GM12878 (cell line): Measurements from ENCODE around the gene GUCY1A2.

Experiments used
- POLR2AphosphoS5 ChIP-seq: IDR thresholded peaks from 2 replicates; pipeline ENCODE4 v1.6.1; 2011; ENCODE audit warnings: mild to moderate bottlenecking, low read length, inconsistent platforms
- RAD51 ChIP-seq: fragments of 450-650 bp; IDR thresholded peaks from 2 replicates; pipeline ENCODE4 v1.6.1; 2016; ENCODE audit warnings: moderate library complexity, mild to moderate bottlenecking, inconsistent platforms
- TCF12 ChIP-seq: IDR thresholded peaks from 2 replicates; pipeline ENCODE4 v1.6.1; 2011; ENCODE audit warnings: low read depth, mild to moderate bottlenecking, low read length
- ZNF384 ChIP-seq: IDR thresholded peaks from 2 replicates; pipeline ENCODE4 v1.6.1; 2012; ENCODE audit warnings: low read depth, mild to moderate bottlenecking, low read length, improper control_type of control experiment, borderline replicate concordance
- ZZZ3 ChIP-seq: IDR thresholded peaks from 2 replicates; pipeline ENCODE4 v1.6.1; 2011; ENCODE audit warnings: low read depth; ENCODE audit not compliant: control insufficient read depth, insufficient read length
- TF ChIP-seq, protein P1 (sequence below): fragments of 450-650 bp; IDR thresholded peaks from 2 replicates; pipeline ENCODE4 v1.6.1; 2016; ENCODE audit warnings: mild to moderate bottlenecking
- TF ChIP-seq, protein P2 (sequence below), 3 experiments: IDR thresholded peaks in 2 of 3; conservative IDR thresholded peaks in 1 of 3; 2 replicates each; pipeline ENCODE4 v1.5.1; 2011; ENCODE audit warnings: low read depth in 3 of 3, low read length in 3 of 3, mild to moderate bottlenecking in 3 of 3, control low read depth in 2 of 3, moderate library complexity in 2 of 3, inconsistent platforms in 1 of 3, mixed read lengths in 1 of 3; ENCODE audit not compliant: control insufficient read depth in 2 of 3, insufficient read depth in 1 of 3; ENCODE audit errors: extremely low read depth in 1 of 3

- TF ChIP-seq TCF12, result no peak
- TF ChIP-seq, protein P1, sequence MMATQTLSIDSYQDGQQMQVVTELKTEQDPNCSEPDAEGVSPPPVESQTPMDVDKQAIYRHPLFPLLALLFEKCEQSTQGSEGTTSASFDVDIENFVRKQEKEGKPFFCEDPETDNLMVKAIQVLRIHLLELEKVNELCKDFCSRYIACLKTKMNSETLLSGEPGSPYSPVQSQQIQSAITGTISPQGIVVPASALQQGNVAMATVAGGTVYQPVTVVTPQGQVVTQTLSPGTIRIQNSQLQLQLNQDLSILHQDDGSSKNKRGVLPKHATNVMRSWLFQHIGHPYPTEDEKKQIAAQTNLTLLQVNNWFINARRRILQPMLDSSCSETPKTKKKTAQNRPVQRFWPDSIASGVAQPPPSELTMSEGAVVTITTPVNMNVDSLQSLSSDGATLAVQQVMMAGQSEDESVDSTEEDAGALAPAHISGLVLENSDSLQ, result no peak
- TF ChIP-seq RAD51, result no peak
- TF ChIP-seq POLR2AphosphoS5, result no peak
- TF ChIP-seq, protein P2, sequence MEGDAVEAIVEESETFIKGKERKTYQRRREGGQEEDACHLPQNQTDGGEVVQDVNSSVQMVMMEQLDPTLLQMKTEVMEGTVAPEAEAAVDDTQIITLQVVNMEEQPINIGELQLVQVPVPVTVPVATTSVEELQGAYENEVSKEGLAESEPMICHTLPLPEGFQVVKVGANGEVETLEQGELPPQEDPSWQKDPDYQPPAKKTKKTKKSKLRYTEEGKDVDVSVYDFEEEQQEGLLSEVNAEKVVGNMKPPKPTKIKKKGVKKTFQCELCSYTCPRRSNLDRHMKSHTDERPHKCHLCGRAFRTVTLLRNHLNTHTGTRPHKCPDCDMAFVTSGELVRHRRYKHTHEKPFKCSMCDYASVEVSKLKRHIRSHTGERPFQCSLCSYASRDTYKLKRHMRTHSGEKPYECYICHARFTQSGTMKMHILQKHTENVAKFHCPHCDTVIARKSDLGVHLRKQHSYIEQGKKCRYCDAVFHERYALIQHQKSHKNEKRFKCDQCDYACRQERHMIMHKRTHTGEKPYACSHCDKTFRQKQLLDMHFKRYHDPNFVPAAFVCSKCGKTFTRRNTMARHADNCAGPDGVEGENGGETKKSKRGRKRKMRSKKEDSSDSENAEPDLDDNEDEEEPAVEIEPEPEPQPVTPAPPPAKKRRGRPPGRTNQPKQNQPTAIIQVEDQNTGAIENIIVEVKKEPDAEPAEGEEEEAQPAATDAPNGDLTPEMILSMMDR (IDR thresholded peaks at IDR 0.05 in 2 of 3, conservative IDR thresholded peaks at IDR 0.05 in 1 of 3; ENCODE audit: control insufficient read depth in 2 of 3, extremely low read depth in 1 of 3, insufficient read depth in 1 of 3, low read depth in 3 of 3, low read length in 3 of 3), result no peak
- TF ChIP-seq ZZZ3, result no peak
- TF ChIP-seq ZNF384, result no peak
Observed at GRCh38 chr11:106625566-106625965, 392.7 kb downstream of the GUCY1A2 start.
